Activated CD4-positive, CD25-positive, alpha-beta regulatory T cell treated with anti-CD3 and anti-CD28 coated beads, Interleukin-2, amount 50 U/mL, for 72 hours (primary cell): ENCODE results near the gene CTRL.
"Not testable (repeated sequence)": the region's sequence is repeated elsewhere in the genome, so short reads cannot be mapped to it uniquely, and the experiment has no call there.

Experiments used
- DNase-seq: peaks from one replicate; pipeline ENCODE4 v3.0.0; 2021

Gene CTRL

GRCh38 chr16:67940446-67941089, 8.9 kb upstream of the CTRL start:
- no peak for DNase-seq

- DNase-seq = no peak
Measured at GRCh38 chr16:67939507-67940445, 8.1 kb upstream of the CTRL start.

GRCh38 chr16:67937713-67938112, 6.1 kb upstream of the CTRL start:
- not testable (repeated sequence) for DNase-seq

GRCh38 chr16:67936880-67937605, 5.4 kb upstream of the CTRL start:
- no peak for DNase-seq

- DNase-seq = peak; percentile 73
Measured at GRCh38 chr16:67936124-67936879, 4.6 kb upstream of the CTRL start, which contains the start of gene PSMB10. TSS of gene PSMB10 (minus strand) at chr16:67936850. CDS start at chr16:67936749, 101 bp downstream.

GRCh38 chr16:67935402-67936123, 3.9 kb upstream of the CTRL start:
- DNase-seq = peak; percentile 92

- no peak for DNase-seq
Measured at GRCh38 chr16:67935101-67935401, 3.4 kb upstream of the CTRL start.

GRCh38 chr16:67934306-67935100, 2.8 kb upstream of the CTRL start:
- DNase-seq = no peak

GRCh38 chr16:67933805-67934204, 2.1 kb upstream of the CTRL start:
- DNase-seq = no peak

- DNase-seq = no peak
Measured at GRCh38 chr16:67932462-67932840, 789 bp upstream of the CTRL start.

- DNase-seq = no peak
Measured at GRCh38 chr16:67930678-67931211, 917 bp downstream of the CTRL start.

- no peak for DNase-seq
Measured at GRCh38 chr16:67930191-67930590, 1.5 kb downstream of the CTRL start.

- DNase-seq = peak; percentile 73
Measured at GRCh38 chr16:67928561-67929364, 2.9 kb downstream of the CTRL start.

- no peak for DNase-seq
Measured at GRCh38 chr16:67928147-67928546, 3.5 kb downstream of the CTRL start.

GRCh38 chr16:67927131-67927941, 4.3 kb downstream of the CTRL start:
- no peak for DNase-seq

GRCh38 chr16:67926181-67926750, 5.4 kb downstream of the CTRL start:
- DNase-seq = no peak

- no peak for DNase-seq
Measured at GRCh38 chr16:67924140-67924906, 7.3 kb downstream of the CTRL start.
